HCT116 (cell line): Measurements from ENCODE around the gene PYROXD2. TPM values are rescaled to one million over a fixed set of nuclear protein-coding genes. Genes with fewer than 3 reads are reported as not detected.

Experiments
- ATAC-seq: fragments of 200-7000 bp; cut with Tn5 transposase; 2 replicates; pipeline ENCODE4 v1.9.1; 2020; ENCODE audit warnings: mild to moderate bottlenecking, moderate library complexity
- BruUV-seq: library from RNA; stranded (reverse); fragments of 400-500 nt; replicated peaks from 2 replicates; lab custom pipeline; 2021; lab: Mats Ljungman, UMichigan
- CTCF ChIA-PET: fragments of 300-600 bp; sonication (Branson Sonifier 250); formaldehyde crosslinking; loops from one replicate; lab custom pipeline; 2021; ENCODE audit warnings: antibody characterized with exemption; lab: Charles Lee
- POLR2A ChIA-PET: fragments of 300-600, 350-600 bp; sonication (Branson Sonifier 250); formaldehyde crosslinking; loops from one replicate; lab custom pipeline; 2021; ENCODE audit warnings: antibody characterized with exemption; lab: Charles Lee
- RAD21 ChIA-PET, 2 experiments: fragments of 300-600 bp; sonication (Branson Sonifier 250); formaldehyde crosslinking; loops; one replicate each; lab custom pipeline; 2023; ENCODE audit warnings: low total read pairs in 2 of 2; ENCODE audit not compliant: uncharacterized antibody in 2 of 2, unreplicated experiment in 2 of 2, low non-redundant PET in 1 of 2; lab: Charles Lee
- DNase-seq: peaks from one replicate; pipeline ENCODE4 v3.0.0-alpha.2; 2010; ENCODE audit warnings: low read depth, low spot score
- H2AFZ ChIP-seq: fragments of 200-600 bp; shearing (Covaris generic), sonication (generic); 2 replicates; pipeline ENCODE4 v1.6.1; 2017; ENCODE audit warnings: low read depth, mixed run types, mixed read lengths, antibody characterized with exemption, low read length; ENCODE audit not compliant: poor library complexity, severe bottlenecking
- H3K27ac ChIP-seq: 2 replicates; pipeline ENCODE4 v1.5.1; 2012; ENCODE audit warnings: low read depth, low read length
- H3K27me3 ChIP-seq: fragments of 200-600 bp; sonication (generic); 2 replicates; pipeline ENCODE4 v1.6.1; 2016; ENCODE audit warnings: mixed run types, low read length, mixed read lengths; ENCODE audit not compliant: insufficient read depth
- H3K36me3 ChIP-seq, 2 experiments: fragments of 200-500 bp in 1 of 2; fragments of 200-600 bp in 1 of 2; sonication (Bioruptor generic) in 1 of 2; sonication (generic) in 1 of 2; 2 replicates each; pipeline versions ENCODE4 v1.5.1 to v1.6.1; 2014 to 2016; ENCODE audit warnings: low read length in 2 of 2, inconsistent platforms in 1 of 2, mixed read lengths in 1 of 2, mixed run types in 1 of 2; ENCODE audit not compliant: insufficient read depth in 2 of 2, control insufficient read depth in 1 of 2
- H3K4me1 ChIP-seq, 2 experiments: fragments of 200-600 bp in 1 of 2; sonication (generic) in 1 of 2; 2 replicates each; pipeline versions ENCODE4 v1.5.1 to v1.6.1; 2012 to 2017; ENCODE audit warnings: low read length in 2 of 2, inconsistent platforms in 1 of 2, mild to moderate bottlenecking in 1 of 2, mixed read lengths in 1 of 2, mixed run types in 1 of 2, moderate library complexity in 1 of 2; ENCODE audit not compliant: insufficient read depth in 2 of 2, control insufficient read depth in 1 of 2
- H3K4me2 ChIP-seq: fragments of 200-600 bp; sonication (generic); 2 replicates; pipeline ENCODE4 v1.6.1; 2017; ENCODE audit warnings: mixed run types, low read length, mixed read lengths
- H3K4me3 ChIP-seq, 2 experiments: fragments of 200-600 bp in 1 of 2; sonication (generic) in 1 of 2; replicated peaks in 1 of 2; 2 replicates each; pipeline ENCODE4 v1.5.1; 2011 to 2016; ENCODE audit warnings: low read length in 2 of 2, control low read depth in 1 of 2, low read depth in 1 of 2, mild to moderate bottlenecking in 1 of 2, mixed read lengths in 1 of 2, mixed run types in 1 of 2
- H3K79me2 ChIP-seq: fragments of 200-600 bp; sonication (generic); 2 replicates; pipeline ENCODE4 v1.6.1; 2017; ENCODE audit warnings: mild to moderate bottlenecking, mixed run types, low read length, moderate library complexity, mixed read lengths; ENCODE audit not compliant: insufficient read depth
- H3K9ac ChIP-seq: fragments of 200-600 bp; sonication (generic); 2 replicates; pipeline ENCODE4 v1.6.1; 2016; ENCODE audit warnings: low read length, mixed read lengths
- H3K9me2 ChIP-seq: fragments of 200-600 bp; sonication (generic), shearing (Covaris generic); 2 replicates; pipeline ENCODE4 v1.6.1; 2017; ENCODE audit warnings: mixed run types, mild to moderate bottlenecking, moderate library complexity; ENCODE audit not compliant: insufficient read depth
- H3K9me3 ChIP-seq, 2 experiments: fragments of 200-500 bp in 1 of 2; fragments of 200-600 bp in 1 of 2; sonication (Bioruptor generic) in 1 of 2; sonication (generic) in 1 of 2; 2 replicates each; pipeline ENCODE4 v1.6.1; 2014 to 2017; ENCODE audit warnings: low read length in 2 of 2, mixed read lengths in 2 of 2, inconsistent platforms in 1 of 2, low read depth in 1 of 2, mild to moderate bottlenecking in 1 of 2, mixed run types in 1 of 2, moderate library complexity in 1 of 2; ENCODE audit not compliant: control insufficient read depth in 1 of 2, insufficient read depth in 1 of 2
- H4K20me1 ChIP-seq: fragments of 200-600 bp; sonication (generic), shearing (Covaris generic); 2 replicates; pipeline ENCODE4 v1.6.1; 2017; ENCODE audit warnings: mixed run types, mild to moderate bottlenecking, moderate library complexity; ENCODE audit not compliant: insufficient read depth
- CTCF ChIP-seq, 3 experiments: fragments of 200-600 bp in 1 of 3; sonication (generic) in 1 of 3; IDR thresholded peaks in 2 of 3; conservative IDR thresholded peaks in 1 of 3; 2 replicates each; pipeline ENCODE4 v1.5.1; 2012 to 2017; ENCODE audit warnings: low read depth in 2 of 3, low read length in 2 of 3, antibody characterized with exemption in 1 of 3, borderline replicate concordance in 1 of 3, control low read depth in 1 of 3, mild to moderate bottlenecking in 1 of 3, mixed read lengths in 1 of 3, mixed run types in 1 of 3, moderate library complexity in 1 of 3; ENCODE audit not compliant: insufficient read depth in 1 of 3
- EZH2 ChIP-seq: fragments of 200-600 bp; sonication (generic); IDR thresholded peaks from 2 replicates; pipeline ENCODE4 v1.6.1; 2017; ENCODE audit warnings: antibody characterized with exemption, mixed run types
- JUND ChIP-seq: IDR thresholded peaks from 2 replicates; pipeline ENCODE4 v1.6.1; 2012
- RAD21 ChIP-seq: IDR thresholded peaks from 2 replicates; pipeline ENCODE4 v1.6.1; 2012; ENCODE audit warnings: low read depth, mild to moderate bottlenecking
- SP1 ChIP-seq: IDR thresholded peaks from 2 replicates; pipeline ENCODE4 v1.6.1; 2012; ENCODE audit warnings: low read depth
- SRF ChIP-seq: IDR thresholded peaks from 2 replicates; pipeline ENCODE4 v1.6.1; 2012; ENCODE audit warnings: low read depth
- TCF7L2 ChIP-seq: IDR thresholded peaks from 2 replicates; pipeline ENCODE4 v1.7.0; 2011; ENCODE audit warnings: borderline replicate concordance, inconsistent platforms; ENCODE audit not compliant: insufficient read depth, insufficient read length; ENCODE audit errors: extremely low read depth
- intact Hi-C: fragments of 100-400 bp; cut with micrococcal nuclease; formaldehyde crosslinking; loops from 2 replicates; pipeline ENCODE4 v1.10.0; 2022
- total RNA-seq: library from RNA; stranded (reverse); gene quantifications from one replicate; pipeline ENCODE4 v1.2.1, GENCODE V29; 2021; ENCODE audit not compliant: unreplicated experiment

PYROXD2 gene
- total RNA-seq, 1 experiment from 2014 or later, result 14.2 TPM

DNA sequence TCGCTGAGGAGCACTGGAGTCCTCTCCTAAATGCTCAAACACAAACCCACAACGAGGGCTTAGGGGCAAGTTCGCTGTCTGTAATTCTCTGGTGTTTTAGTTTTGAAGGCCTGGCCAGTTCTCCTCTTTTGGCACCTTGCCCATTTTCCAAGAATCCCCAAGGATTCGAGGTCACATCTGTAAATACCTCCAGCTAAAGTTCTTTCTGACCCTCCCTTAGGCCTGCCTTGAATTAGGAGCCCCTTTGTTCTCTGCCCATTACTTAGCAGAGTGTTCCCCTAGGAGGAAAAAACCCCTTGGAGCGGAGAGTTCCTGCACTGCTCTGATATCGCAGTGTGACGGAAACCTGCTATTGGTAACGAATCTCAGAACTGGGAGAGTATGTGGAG is 743 bp upstream of the PYROXD2 start:
- Histone ChIP-seq H3K9me3 (no peaks in the 10 kb centered on the region), H2AFZ (no peak overlapping the region), H3K9ac (peak overlapping the region; percentile 66; the same call in 1 of the 2 replicates), H3K27ac (peak overlapping the region; percentile 53; the same call in 1 of the 2 replicates), H3K4me3 (no peak overlapping the region), H3K4me2 (peak overlapping the region; percentile 76), H3K36me3 (peaks cover 0 to 3% of the 10 kb centered on the region in 2 experiments; a peak in 1 of 4 replicates), H3K4me1 (peaks cover 13 to 22% of the 10 kb centered on the region in 2 experiments), H3K79me2 (0 out of 2 replicates have a peak, but pooled peaks cover 7% of the 10 kb centered on the region), H3K27me3 (no peaks in the 10 kb centered on the region), H3K9me2 (no peaks in the 10 kb centered on the region), H4K20me1 (no peaks in the 10 kb centered on the region)
- RAD21 ChIA-PET, result no interaction called here
- POLR2A ChIA-PET, result interaction anchor here (0.6 to 1.0 kb wide), 7 partner anchors 10 to 45 kb away, joined by 3 to 8 read pairs (median 3); no protein-coding TSS in a partner anchor
- intact Hi-C loops, result loop anchor here (10.0 kb wide), 1 partner anchor 151 kb away; the partner anchor contains the start of gene LOXL4
- CTCF ChIA-PET, result interaction anchor here (2.1 kb wide), 1 partner anchor 9 kb away, joined by 22 read pairs; no protein-coding TSS in a partner anchor
- DNase-seq, result no peak
- TF ChIP-seq TCF7L2 (no peak), RAD21 (no peak), EZH2 (no peak), CTCF (IDR thresholded peaks at IDR 0.05 in 2 of 3, conservative IDR thresholded peaks at IDR 0.05 in 1 of 3; ENCODE audit: borderline replicate concordance in 1 of 3, insufficient read depth in 1 of 3, low read depth in 2 of 3, low read length in 2 of 3) (no peak), JUND (no peak), SP1 (no peak), SRF (no peak)
- no TSS peak for BruUV-seq
- no peak for ATAC-seq
